Muscle of leg (tissue), 11 donors: ENCODE data around the gene CRYBA1. TPM values are rescaled to one million over a fixed set of nuclear protein-coding genes. Genes with fewer than 3 reads are reported as not detected.
"Not testable (repeated sequence)": the region's sequence is repeated elsewhere in the genome, so short reads cannot be mapped to it uniquely, and the experiment has no call there.

Experiments used
- DNase-seq: peaks from one replicate; pipeline ENCODE4 v3.0.0; 2013
- H3K27ac ChIP-seq: one replicate; pipeline ENCODE4 v1.5.1; 2013; ENCODE audit warnings: mild to moderate bottlenecking, low read length, control low read depth
- H3K27me3 ChIP-seq: one replicate; pipeline ENCODE4 v1.6.1; 2013; ENCODE audit warnings: low read length; ENCODE audit not compliant: control insufficient read depth, insufficient read depth
- H3K36me3 ChIP-seq: one replicate; pipeline ENCODE4 v1.6.1; 2013; ENCODE audit warnings: low read length; ENCODE audit not compliant: control insufficient read depth, insufficient read depth
- H3K4me1 ChIP-seq: one replicate; pipeline ENCODE4 v1.6.1; 2013; ENCODE audit warnings: low read length; ENCODE audit not compliant: control insufficient read depth, insufficient read depth
- H3K4me3 ChIP-seq: one replicate; pipeline ENCODE4 v1.5.1; 2013; ENCODE audit warnings: low read length, control low read depth
- H3K9me3 ChIP-seq: replicated peaks from 2 replicates; pipeline ENCODE4 v1.6.1; 2013; ENCODE audit warnings: low read depth, low read length; ENCODE audit not compliant: control insufficient read depth
- WGBS: methylation state at CpG from one replicate; pipeline ENCODE4 v1.1.5; 2013; ENCODE audit warnings: missing lambda C conversion rate; ENCODE audit not compliant: insufficient coverage; 5-methylcytosine and 5-hydroxymethylcytosine counted together
- polyA plus RNA-seq, 8 donors: library from polyadenylated mRNA; unstranded; fragments of 120-200 nt; gene quantifications; one replicate each; pipeline versions ENCODE4 v1.2.1 to v1.2.3, GENCODE V29; 2013; ENCODE audit warnings: inconsistent platforms in 1 of 8, low replicate concordance in 1 of 8; ENCODE audit not compliant: insufficient read length in 8 of 8, insufficient read depth in 1 of 8
- total RNA-seq: library from RNA; stranded (reverse); fragments of 120-200 nt; gene quantifications from one replicate; pipeline ENCODE4 v1.2.4, GENCODE V29; 2013

CRYBA1 gene
- total and polyA plus RNA-seq, 9 donors: not detected

GRCh38 chr17:29248845-29249244 lies 2.2 kb downstream of the CRYBA1 start:
- no peak for DNase-seq
- WGBS: 77% methylated on average over 4 of the region's 5 CpGs
- Histone ChIP-seq H3K4me1 (no peaks in the 10 kb centered on the region), H3K4me3 (no peak overlapping the region), H3K27ac (no peak overlapping the region), H3K27me3 (no peaks in the 10 kb centered on the region), H3K36me3 (no peaks in the 10 kb centered on the region), H3K9me3 (no peaks in the 10 kb centered on the region)

GRCh38 chr17:29250666-29251065 lies 4.0 kb downstream of the CRYBA1 start:
- no peak for DNase-seq
- no peaks in the 10 kb centered on the region for H3K27me3 ChIP-seq
- H3K9me3 ChIP-seq: no peaks in the 10 kb centered on the region
- no peaks in the 10 kb centered on the region for H3K4me1 ChIP-seq
- no peaks in the 10 kb centered on the region for H3K36me3 ChIP-seq
- no peak overlapping the region for H3K27ac ChIP-seq
- no peak overlapping the region for H3K4me3 ChIP-seq
- WGBS: no CpG with 5 or more reads among the region's 1 CpG

- no peak overlapping the region for H3K4me3 ChIP-seq
- H3K27me3 ChIP-seq: no peaks in the 10 kb centered on the region
- 100% methylated on average over 1 of the region's 2 CpGs for WGBS
- H3K36me3 ChIP-seq: no peaks in the 10 kb centered on the region
- no peak overlapping the region for H3K27ac ChIP-seq
- H3K9me3 ChIP-seq: no peaks in the 10 kb centered on the region
- no peak for DNase-seq
- no peaks in the 10 kb centered on the region for H3K4me1 ChIP-seq
Observed at GRCh38 chr17:29251184-29251583, 4.5 kb downstream of the CRYBA1 start.

GRCh38 chr17:29252101-29252791 lies 5.6 kb downstream of the CRYBA1 start:
- Histone ChIP-seq H3K36me3 (no peaks in the 10 kb centered on the region), H3K4me1 (no peaks in the 10 kb centered on the region), H3K27me3 (no peaks in the 10 kb centered on the region), H3K4me3 (no peak overlapping the region), H3K9me3 (no peaks in the 10 kb centered on the region), H3K27ac (no peak overlapping the region)
- 90% methylated on average over 2 of the region's 7 CpGs for WGBS
- DNase-seq: peak; percentile 29

GRCh38 chr17:29253037-29253436 lies 6.4 kb downstream of the CRYBA1 start:
- Histone ChIP-seq H3K36me3 (peaks cover 1% of the 10 kb centered on the region), H3K27me3 (no peaks in the 10 kb centered on the region), H3K27ac (no peak overlapping the region), H3K4me3 (no peak overlapping the region), H3K4me1 (no peaks in the 10 kb centered on the region), H3K9me3 (no peaks in the 10 kb centered on the region)
- WGBS: no CpG with 5 or more reads among the region's 2 CpGs
- no peak for DNase-seq

- no CpG with 5 or more reads among the region's 4 CpGs for WGBS
- no peak overlapping the region for H3K27ac ChIP-seq
- H3K4me3 ChIP-seq: no peak overlapping the region
- H3K4me1 ChIP-seq: no peaks in the 10 kb centered on the region
- DNase-seq: no peak
- no peaks in the 10 kb centered on the region for H3K27me3 ChIP-seq
- no peaks in the 10 kb centered on the region for H3K9me3 ChIP-seq
- H3K36me3 ChIP-seq: peaks cover 12% of the 10 kb centered on the region
Observed at GRCh38 chr17:29255926-29256522, 9.4 kb downstream of the CRYBA1 start.

- no peaks in the 10 kb centered on the region for H3K4me1 ChIP-seq
Observed at GRCh38 chr17:29256735-29257466, 10.2 kb downstream of the CRYBA1 start.

GRCh38 chr17:29257756-29258155 lies 11.1 kb downstream of the CRYBA1 start:
- WGBS: no CpG with 5 or more reads among the region's 3 CpGs
- peak; percentile 16 for DNase-seq
- no peaks in the 10 kb centered on the region for H3K27me3 ChIP-seq
- no peaks in the 10 kb centered on the region for H3K9me3 ChIP-seq
- no peak overlapping the region for H3K4me3 ChIP-seq
- peaks cover 15% of the 10 kb centered on the region for H3K36me3 ChIP-seq
- H3K4me1 ChIP-seq: no peaks in the 10 kb centered on the region
- no peak overlapping the region for H3K27ac ChIP-seq

More at GRCh38 chr17:29256735-29257466, 10.2 kb downstream of the CRYBA1 start:
- no peaks in the 10 kb centered on the region for H3K27me3 ChIP-seq
- H3K9me3 ChIP-seq: no peaks in the 10 kb centered on the region
- H3K27ac ChIP-seq: peak overlapping the region; percentile 10
- WGBS: 80% methylated on average over 1 of the region's 8 CpGs
- H3K36me3 ChIP-seq: peaks cover 12% of the 10 kb centered on the region
- peak; percentile 59 for DNase-seq
- H3K4me3 ChIP-seq: no peak overlapping the region

- Histone ChIP-seq H3K27me3 (no peaks in the 10 kb centered on the region), H3K36me3 (peaks cover 31% of the 10 kb centered on the region), H3K4me1 (no peaks in the 10 kb centered on the region), H3K27ac (no peak overlapping the region), H3K9me3 (no peaks in the 10 kb centered on the region), H3K4me3 (no peak overlapping the region)
- DNase-seq: no peak
- WGBS: no CpG with 5 or more reads among the region's 5 CpGs
Observed at GRCh38 chr17:29263916-29264315, 17.3 kb downstream of the CRYBA1 start.

- peaks cover 17% of the 10 kb centered on the region for H3K36me3 ChIP-seq
- H3K9me3 ChIP-seq, DNase-seq, H3K27ac ChIP-seq, H3K4me3 ChIP-seq, H3K27me3 ChIP-seq, H3K4me1 ChIP-seq: not testable (repeated sequence)
- WGBS: 100% methylated on average over 1 of the region's 9 CpGs
Observed at GRCh38 chr17:29271980-29272379, 25.3 kb downstream of the CRYBA1 start.
